Transverse colon (tissue), 4 donors: Measurements from ENCODE around the gene NOTCH3.

ENCODE experiments used
- CTCF ChIP-seq, 5 experiments: fragments of 200-600 bp in 3 of 5; fragments of 450-650 bp in 2 of 5; sonication (generic) in 3 of 5; IDR thresholded peaks; 1 replicate in 2 of 5; 2 replicates in 3 of 5; pipeline ENCODE4 v1.5.1; 2016 to 2017; ENCODE audit warnings: antibody characterized with exemption in 5 of 5, inconsistent platforms in 3 of 5, mild to moderate bottlenecking in 2 of 5, moderate library complexity in 1 of 5
- EP300 ChIP-seq: sonication (generic); formaldehyde crosslinking; IDR thresholded peaks from one replicate; pipeline ENCODE4 v1.6.1; 2017; ENCODE audit warnings: antibody characterized with exemption, low read depth
- POLR2A ChIP-seq: fragments of 450-650 bp; IDR thresholded peaks from one replicate; pipeline ENCODE4 v1.6.1; 2016; ENCODE audit warnings: antibody characterized with exemption, mild to moderate bottlenecking, moderate library complexity
- POLR2AphosphoS5 ChIP-seq, 3 donors: sonication (generic); formaldehyde crosslinking; IDR thresholded peaks; one replicate each; pipeline ENCODE4 v1.6.1; 2016; ENCODE audit warnings: antibody characterized with exemption in 3 of 3

- no peak for TF ChIP-seq CTCF (IDR thresholded peaks at IDR 0.05)
- TF ChIP-seq POLR2A: no peak
- no peak for TF ChIP-seq POLR2AphosphoS5 (IDR thresholded peaks at IDR 0.05)
- TF ChIP-seq EP300: no peak
Measured at GRCh38 chr19:15225760-15226159, 25.0 kb upstream of the NOTCH3 start.
